ENCODE results near the gene ZFP36L2.
A peak's percentile ranks its signal among the peaks of the same experiment; 100 is the strongest.

The ZFP36L2 gene

DNA sequence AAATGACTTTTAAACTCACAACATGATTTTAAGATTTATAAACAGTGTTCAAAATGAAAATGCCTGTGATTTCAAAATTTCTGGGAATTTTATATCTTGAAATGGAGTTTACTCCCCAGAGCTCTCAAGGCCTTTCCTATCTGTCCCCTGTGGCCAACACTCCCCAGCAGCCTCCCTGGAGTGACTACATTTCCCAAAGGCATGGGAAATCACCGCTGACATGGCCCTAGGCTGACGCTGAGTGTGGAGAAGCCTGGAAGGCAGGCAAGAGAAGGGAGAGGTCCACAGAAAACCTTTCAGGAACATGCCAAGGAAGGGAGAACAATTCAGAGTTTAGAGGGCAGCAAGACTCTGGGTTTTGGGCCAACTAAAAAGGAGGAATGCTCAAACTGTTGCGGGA, 20.2 kb upstream of the ZFP36L2 start:
- no peak for DNase-seq (ENCODE audit: low read depth in 2 of 2)

DNA sequence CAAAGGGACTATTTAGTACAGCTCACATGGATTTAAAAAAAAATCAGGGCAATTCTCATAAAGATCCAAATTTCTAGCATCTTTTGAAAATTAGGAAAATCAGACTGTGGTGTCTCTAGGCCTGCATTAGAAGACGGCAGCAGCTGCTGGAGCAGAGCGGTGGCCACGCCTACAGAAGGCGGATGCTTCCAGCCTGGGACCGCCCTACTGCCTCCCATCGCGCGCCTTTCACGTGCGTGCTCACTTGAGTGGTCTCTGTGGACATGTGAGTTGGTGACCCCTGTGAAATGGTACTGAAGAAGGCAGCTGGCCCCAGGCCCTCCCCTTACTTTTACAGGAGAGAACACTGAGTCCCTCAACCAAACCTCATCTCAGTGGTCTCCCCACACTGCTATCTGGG, 15.2 kb upstream of the ZFP36L2 start:
- DNase-seq (ENCODE audit: low read depth in 2 of 2), result no peak

DNA sequence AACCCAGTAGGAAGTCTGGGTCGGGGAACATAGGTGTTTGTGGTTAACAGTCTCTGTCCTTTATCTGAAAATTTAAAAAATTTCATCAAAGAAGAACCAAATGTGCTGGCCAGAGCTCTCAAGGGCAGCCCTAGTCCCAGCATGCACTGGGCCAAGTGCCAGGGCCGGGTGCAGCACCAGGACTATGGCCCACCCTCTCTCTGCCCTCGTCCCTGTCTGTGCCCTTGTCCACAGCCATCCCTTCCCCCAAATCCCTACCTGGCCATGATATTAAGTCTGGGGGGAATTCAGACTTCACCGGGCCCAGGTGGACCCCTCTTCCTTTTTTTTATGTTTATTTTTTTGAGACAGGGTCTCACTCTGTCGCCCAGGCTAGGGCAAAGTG, 14.4 kb upstream of the ZFP36L2 start:
- DNase-seq (ENCODE audit: low read depth in 2 of 2), result no peak

DNA sequence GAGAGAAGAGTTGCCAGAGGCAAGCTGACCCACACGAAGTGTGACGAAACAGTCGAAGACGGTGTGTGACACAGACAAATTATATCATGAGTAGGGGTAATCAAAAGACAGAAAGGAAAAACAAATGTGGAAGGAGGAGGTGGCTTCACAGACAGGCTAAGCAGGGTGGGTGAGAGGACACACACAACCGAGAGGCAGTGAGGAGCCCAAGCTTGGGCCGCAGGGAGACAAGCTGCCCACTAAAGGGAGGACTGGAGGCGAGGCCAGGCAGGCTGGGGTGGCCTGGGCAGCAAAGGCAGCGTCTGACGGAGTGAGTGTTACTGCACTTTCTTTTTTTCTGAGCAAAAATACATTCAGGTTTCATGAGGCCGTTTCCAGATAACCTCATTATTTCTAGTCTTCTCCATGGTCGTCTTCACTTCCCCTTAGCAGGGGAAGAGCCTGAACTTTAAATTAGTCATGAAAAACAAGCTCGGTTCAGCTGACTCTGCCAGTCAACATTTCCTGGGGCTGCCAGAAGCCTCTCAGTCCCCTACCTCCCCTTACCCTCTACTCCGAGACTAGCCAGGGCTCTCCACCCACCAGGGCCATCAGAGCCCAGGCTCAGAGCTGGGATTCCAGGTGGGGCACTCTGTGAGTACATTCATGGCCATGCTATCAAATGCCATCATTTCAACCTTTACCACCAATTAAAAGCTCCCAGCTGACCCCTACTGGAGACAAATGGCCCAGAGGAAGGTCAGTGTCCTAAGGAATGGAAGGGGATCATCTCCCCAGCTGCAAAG, 13.8 kb upstream of the ZFP36L2 start:
- no peak for DNase-seq (ENCODE audit: low read depth in 2 of 2)

DNA sequence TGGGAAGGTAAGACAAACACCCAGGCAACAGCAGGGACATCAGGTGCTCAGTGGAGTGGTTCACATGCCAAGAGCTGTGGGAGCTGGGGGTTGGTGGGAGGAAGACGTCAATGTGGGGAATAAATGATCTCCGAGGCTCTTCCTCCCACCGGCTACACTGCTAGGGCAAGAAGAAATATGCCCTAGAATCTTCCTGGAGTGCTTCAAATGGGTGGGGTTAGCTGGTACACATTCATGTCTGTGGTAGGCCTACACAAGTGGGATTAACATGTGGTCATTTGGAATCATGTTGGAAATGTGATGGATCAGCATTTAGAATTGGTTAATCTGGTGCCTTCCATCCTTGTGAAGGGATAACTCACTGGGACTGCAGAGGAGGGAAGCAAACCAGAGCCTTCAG, 12.4 kb upstream of the ZFP36L2 start:
- DNase-seq (ENCODE audit: low read depth in 2 of 2), result no peak

DNA sequence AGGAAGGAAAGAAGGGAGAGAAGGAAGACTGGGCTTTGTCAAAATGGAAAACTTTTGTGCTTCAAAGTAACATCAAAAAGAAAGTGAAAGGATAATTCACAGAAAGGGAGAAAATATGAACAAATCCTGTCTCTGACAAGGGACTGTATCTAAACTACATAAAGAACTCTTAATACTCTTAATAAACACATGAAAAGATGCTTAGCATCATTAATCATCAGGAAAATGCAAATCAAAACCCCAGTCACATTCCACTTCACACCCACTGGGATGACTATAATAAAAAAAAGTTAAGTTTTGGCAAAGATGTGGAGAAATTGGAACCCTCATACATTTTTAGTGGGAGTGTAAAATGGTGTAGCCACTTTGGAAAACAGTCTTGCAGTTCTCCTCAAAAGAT, 11.8 kb upstream of the ZFP36L2 start:
- no peak for DNase-seq (ENCODE audit: low read depth in 2 of 2)

DNA sequence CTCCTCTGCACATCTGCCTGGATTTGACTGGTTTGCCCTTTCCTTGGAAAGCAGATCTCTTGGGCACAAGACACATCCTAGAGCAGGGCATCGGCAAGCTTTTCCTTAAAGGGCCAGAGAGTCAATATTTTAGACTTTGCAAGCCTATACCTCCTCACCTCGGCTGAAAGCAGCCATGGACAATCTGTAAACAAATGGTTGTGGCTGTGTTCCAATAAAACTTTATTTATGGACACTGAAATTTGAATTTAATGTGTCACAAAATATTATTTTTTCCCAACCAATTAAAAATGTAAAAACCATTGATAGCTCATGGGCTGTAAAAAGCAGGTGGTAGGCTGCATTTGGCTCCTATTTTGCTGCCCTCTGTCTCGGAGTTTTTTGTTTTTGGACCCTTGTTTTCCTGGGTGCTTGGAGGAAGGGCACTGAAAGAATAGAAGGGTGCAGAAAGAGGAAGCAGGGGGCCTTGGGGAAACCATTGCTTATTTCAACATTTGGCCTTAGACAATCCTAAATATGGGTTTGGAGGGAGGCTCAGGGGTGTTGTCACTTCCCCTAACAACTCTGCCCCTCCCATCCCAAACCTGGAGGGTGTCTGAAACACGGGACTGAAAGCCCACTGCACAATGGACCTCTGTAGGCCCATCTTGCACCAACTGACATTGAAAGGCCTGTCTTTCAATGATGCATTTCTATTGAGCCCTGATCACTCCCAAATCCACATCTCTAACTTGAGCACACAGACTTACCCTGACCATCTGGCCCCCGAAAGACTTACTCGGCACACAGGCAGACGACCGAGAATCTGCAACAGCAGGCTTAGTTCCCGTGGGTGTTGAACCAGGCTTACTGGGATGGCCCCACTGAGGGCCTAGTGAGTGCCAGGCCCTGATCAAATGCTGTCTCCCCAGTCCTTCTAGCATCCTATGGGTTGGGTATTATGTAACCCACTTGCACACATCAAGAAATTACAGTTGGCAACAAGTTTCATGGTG, 7.1 kb upstream of the ZFP36L2 start:
- DNase-seq (ENCODE audit: low read depth in 2 of 2), result no peak

DNA sequence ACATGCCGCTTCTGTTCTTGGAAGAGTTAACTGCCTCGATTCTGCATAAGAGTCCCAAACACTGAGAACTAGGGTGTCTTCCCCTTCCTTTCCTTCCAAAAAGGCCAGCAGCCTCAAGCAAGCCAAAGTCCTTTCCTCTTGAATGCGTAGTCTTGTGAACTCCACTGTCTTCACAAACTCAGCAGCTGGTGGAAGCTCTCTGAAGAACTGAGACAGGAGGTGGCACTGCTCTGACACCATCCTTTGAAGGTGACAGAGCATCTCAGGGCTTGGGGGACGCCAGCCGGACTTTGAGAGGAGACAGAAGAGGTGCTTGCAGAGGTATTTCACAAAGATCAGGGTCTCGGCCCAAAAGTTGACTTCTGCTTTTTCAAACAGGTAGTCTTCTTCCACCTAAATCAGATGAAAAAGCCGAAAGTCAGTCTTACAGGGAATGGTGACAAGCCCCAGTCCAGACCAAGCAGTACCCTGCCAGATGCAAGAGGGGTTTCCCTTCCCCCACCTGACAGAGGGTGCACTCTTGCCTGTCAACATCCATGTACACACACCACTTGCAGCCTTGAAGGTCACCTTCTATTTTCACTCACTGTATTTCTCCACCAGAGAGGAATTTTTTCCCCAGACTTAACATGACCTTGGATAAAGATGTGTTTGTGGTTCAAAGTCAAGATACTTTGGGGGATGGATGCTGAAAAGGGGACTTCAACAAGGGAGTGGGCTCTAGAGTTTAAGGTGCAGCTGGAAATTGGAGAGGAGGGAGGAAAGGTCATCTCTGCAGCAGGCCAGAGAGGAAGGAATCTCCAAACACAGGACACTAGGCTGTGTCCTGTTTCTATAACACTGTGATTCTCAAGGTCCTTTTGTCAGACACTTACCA, 4.8 kb upstream of the ZFP36L2 start:
- DNase-seq (ENCODE audit: low read depth in 2 of 2), result no peak

DNA sequence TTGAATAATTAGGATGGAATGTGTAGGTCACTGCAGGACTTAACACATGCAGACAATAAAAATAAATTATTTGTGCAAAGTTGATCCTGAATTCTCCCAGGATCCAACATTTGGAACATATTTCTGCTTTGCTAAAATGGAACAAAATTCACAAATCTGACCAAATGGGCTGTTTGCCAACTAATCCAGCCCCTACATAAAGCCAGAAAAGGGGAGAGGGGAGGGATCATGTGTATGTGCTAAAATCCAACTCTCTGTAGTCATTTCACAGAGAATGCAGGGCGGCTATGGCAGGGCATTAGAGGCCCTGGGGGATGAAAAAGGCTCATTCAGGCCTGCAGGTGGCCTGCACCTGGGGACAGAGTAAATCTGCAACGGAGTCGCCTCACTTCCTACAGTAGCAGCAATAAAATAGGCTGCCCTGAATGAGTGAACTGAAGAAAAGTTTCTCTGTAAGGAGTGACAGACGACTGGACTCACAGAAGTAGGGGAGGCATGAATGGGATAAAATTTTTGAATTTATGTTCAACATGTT, 4.0 kb upstream of the ZFP36L2 start:
- no peak for DNase-seq (ENCODE audit: low read depth in 2 of 2)

DNA sequence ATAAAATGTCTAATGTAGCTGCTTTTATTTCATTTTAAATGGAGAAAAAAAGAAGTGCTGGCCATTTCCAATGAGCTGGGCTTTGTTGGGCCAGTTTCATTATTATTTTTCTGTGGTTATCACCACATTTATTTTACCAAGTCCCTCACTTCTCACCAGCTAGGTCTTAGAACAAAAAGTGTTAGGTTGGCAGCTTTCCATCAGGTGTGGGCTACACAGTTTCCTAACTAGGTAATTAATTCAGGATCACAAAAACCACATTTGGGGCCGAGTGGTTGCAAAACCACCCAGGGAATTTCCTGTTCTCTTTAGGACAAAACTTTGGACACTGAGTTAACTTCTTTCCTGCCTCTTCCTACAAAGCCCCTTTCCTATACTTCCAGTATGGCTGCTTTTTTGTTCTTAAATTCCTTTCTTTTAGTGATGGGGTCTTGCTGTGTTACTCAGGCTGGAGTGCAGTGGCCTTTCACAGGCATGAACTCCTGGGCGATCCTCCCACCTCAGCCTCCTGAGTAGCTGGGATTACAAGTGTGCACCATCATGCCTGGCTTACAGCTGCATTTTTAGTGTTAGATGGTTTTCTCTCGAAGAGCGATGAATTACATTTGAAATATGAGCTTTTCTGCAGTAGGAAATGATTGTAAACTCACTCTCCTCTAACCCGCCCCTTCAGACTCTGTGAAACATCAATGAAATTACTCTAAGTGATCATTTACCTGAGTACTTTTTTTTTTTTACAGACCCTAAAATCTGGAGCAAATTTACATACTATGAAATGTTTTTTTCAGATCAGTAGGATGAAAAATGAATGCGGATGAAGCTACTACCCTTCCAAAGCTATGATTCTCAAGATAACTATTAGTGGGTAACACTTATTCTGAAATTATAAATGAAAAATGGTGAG, 2.6 kb upstream of the ZFP36L2 start:
- no peak for DNase-seq (ENCODE audit: low read depth in 2 of 2)

DNA sequence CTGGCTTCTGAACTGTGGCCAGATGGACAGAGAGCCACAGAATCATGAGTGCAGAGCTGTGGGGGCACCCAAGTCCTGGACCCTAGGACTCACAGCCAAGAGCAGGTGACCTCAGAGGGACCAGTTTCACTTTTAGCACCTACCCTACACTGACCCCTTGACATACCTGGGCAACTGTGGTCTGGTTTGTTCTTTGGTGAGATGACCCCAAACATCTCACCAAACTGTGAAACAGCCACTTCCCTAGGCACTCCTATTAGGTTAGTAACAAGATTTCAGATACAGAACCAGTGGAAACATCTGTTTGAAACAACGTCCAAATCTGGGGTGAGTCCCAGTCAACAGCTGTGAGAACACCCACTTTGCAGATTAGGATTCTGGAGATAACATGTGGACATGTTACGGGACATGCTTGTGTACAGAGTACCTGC, 1.9 kb upstream of the ZFP36L2 start:
- DNase-seq (ENCODE audit: low read depth in 2 of 2), result no peak

DNA sequence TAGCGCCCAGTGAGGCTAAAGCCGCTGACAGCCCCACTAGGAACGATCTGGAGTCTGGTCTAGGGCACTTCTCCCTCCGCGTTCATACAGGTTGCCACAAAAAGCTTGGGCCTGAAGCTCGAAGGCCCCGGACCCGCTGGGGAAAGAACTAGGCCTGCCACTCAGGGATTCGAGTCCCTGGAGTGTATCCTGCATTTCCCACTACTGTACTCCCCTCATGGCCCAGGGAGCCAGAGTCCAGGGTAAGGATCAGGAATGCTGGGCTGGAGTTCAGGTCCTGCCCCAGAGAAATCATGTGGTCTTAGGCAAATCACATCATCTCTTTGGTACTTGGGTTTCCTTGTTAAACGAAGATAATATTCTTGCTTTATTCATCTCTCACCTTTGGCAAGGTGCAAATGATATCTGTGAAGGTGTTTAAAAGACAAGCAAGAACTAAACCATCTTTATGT, 1.4 kb upstream of the ZFP36L2 start:
- DNase-seq (ENCODE audit: low read depth in 2 of 2), result no peak

DNA sequence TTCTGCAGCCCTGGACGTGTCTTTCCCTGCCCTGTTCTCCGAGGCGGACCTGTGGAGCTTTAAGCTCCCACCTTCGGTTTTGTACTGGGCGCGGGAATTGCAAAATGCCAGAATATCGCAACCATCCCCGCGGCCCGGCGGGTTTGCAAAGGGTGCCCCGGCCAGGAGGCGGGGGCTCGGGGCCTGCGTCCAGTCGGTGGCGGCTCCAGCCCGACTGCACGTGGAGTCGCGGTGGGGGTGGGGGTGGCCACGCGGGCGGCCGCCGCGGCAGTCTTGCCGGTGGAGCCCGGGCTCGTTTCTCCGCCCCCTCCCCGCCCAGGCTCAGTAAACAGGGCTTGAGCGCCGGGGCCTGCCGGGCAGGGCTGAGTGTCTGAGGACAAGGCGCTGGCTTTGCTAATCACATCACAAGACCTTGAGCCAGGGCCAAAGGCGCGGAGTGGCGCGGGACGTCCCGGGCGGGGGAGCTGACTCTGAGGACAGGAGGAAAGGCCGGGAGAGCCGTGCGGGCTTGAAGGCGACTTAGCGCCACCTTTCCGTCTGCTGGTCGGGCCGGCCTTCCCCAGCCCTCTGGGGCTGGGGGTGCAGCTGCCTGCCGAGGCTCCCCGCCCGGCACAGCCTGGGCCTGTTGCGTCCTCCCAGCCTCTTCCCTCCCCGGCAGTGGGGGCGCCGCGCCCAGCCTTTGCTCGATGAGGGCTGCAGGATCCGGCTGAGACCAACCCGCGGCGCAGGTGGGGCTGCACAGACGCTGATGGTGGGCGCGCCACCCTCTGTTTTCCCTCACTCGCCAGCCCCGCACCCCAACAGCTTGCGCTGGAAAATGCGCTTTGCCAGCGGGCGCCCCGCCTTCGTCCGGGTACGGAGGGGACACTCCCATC, 786 bp upstream of the ZFP36L2 start:
- peak; percentile 53 to 62 for DNase-seq (ENCODE audit: low read depth in 2 of 2)

DNA sequence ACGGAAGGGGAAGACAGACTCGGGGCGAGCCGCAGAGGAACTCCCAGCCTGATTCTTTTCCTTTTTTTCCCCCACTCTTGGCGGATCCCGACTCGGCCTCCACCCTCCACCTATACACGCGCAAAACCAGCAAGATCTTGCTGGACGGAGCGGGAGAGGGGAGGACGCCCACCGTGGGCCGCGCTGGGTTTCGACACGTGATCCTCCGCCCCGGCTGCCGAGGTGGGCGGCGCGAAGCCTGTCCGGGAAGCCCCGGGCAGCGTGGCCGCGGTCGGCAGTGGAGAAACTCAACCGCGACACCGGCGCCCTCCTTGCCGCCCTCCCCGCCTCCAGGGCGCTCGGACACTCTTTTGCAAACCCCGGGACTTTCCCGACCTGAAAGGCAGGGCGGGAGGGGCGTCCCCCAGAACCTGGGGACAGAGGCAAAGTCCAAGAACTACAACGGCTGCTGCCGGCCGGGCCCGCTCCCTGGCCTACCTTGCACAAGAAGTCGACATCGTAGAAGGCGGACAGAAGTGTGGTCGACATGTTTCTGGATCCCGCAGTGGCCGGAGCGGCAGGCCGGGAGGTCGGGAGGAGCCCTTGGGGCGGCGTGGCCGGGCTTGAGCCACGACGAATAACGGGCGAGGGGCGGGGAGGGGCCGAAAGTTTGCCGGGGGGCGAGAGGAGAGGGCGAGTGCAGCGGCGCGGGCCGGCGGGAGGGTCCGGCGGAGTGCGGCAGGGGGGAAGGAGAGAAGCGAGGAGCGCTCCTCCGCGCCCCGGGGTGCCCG, 433 bp downstream of the ZFP36L2 start:
- peak; percentile 50 to 60 for DNase-seq (ENCODE audit: low read depth in 2 of 2)

DNA sequence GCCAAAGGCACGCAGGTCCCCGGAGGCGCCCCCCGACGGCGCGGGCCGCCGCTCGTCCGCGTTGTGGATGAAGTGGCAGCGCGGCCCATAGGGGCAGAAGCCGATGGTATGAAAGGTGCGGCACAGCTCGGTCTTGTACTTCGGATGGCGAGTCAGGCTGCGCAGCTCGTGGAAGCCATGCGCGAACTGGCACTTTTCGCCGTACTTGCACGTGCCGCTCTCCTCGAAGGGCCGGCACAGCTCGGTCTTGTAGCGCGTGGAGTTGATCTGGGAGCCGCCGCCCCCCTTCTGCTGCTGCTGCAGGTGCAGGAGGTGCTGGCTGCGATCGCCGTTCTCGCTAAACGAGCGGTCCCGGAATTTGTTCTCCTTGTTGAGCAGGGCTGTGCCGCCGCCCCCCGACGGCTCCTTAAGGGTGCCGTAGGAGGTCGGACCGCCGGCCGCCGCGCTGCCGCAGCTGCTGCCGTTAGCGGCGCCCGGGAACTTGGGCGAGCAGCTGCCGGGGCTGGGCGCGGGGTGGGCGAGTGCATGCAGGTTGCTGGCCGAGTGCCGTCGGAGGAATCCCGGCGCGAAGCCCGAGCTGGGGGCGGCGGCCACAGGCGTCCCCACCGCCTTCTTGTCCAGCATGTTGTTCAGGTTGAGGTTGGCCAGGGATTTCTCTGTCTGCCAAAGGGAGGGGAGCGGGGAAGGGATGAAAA, 1.2 kb downstream of the ZFP36L2 start:
- DNase-seq (ENCODE audit: low read depth in 2 of 2), result peak; percentile 31 to 46

DNA sequence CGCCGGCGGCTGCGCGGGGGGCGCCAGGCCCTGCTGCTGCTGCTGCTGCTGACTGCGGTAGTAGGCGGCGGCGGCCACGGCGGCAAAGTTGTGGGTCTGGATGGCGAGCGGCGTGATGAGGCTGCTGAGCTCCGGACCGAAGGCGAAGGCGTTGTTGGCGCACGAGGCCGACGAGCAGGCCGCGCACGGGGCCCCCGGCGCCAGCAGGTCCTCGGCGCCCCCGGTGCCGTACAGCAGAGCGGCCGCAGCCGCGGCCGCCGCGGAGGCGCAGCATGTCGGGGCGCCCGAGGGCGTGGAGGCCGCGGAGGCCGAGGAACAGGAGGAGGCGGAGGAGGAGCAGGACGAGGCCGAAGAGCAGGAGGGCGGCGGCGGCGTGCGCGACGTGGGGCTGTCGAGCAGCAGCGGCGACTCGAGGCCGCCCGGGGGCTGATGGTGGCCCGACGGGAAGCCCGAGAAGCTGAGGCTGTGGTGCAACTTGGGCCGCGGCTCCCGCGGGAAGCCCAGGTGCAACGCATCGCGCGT, 1.8 kb downstream of the ZFP36L2 start:
- peak in 1 of 2 experiments; percentile 28 for DNase-seq (ENCODE audit: low read depth in 2 of 2)

DNA sequence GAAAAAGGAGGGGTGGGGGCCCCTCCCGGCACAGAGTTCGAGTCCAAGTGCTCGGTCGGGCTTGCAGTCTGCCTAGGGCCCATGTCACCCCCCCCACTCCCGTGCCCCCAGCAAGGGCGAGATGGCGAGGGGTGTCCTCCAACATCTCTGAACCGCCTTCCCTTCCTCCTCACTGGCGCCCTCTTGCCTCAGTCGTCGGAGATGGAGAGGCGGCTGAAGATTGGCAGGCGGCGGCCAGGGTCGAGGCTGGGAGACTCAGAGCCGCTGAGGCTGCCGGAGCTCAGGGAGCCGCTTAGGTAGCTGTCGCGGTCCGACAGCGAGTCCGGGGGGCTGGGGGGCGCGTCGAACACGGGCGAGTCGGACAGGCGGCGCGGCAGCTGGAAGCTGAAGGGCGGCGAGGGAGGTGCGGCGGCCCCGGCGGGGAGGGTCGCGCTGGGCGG, 2.3 kb downstream of the ZFP36L2 start:
- DNase-seq (ENCODE audit: low read depth in 2 of 2), result peak; percentile 44 to 64
